Testis (tissue), 2 donors: Measurements from ENCODE around the gene ATOH7.

ENCODE experiments used
- CTCF ChIP-seq, 3 experiments: fragments of 450-650 bp in 2 of 3; fragments of 200-600 bp in 1 of 3; sonication (generic) in 1 of 3; IDR thresholded peaks; one replicate each; pipeline ENCODE4 v1.5.1; 2016 to 2019; ENCODE audit warnings: antibody characterized with exemption in 3 of 3, mild to moderate bottlenecking in 2 of 3, moderate library complexity in 1 of 3
- POLR2A ChIP-seq: fragments of 450-650 bp; IDR thresholded peaks from one replicate; pipeline ENCODE4 v1.6.1; 2017; ENCODE audit warnings: antibody characterized with exemption, mild to moderate bottlenecking, moderate library complexity

- no peak for TF ChIP-seq CTCF (IDR thresholded peaks at IDR 0.05)
- TF ChIP-seq POLR2A: no peak
These were observed 13.1 kb downstream of the ATOH7 start for GRCh38 chr10:68218786-68219185.
